Neuron (in vitro differentiated cells): ENCODE data around the gene DUSP22.

ENCODE experiments used
- H2AFZ ChIP-seq: one replicate; pipeline ENCODE4 v1.6.1; 2013; ENCODE audit warnings: low read depth, mild to moderate bottlenecking, inconsistent platforms, low read length, moderate library complexity
- H3K27me3 ChIP-seq: one replicate; pipeline ENCODE4 v1.6.1; 2013; ENCODE audit warnings: low read length; ENCODE audit not compliant: insufficient read depth
- H3K36me3 ChIP-seq: one replicate; pipeline ENCODE4 v1.6.1; 2013; ENCODE audit warnings: low read length; ENCODE audit not compliant: insufficient read depth
- H3K4me1 ChIP-seq: one replicate; pipeline ENCODE4 v1.6.1; 2013; ENCODE audit warnings: low read length; ENCODE audit not compliant: insufficient read depth
- H3K4me3 ChIP-seq: 2 replicates; pipeline ENCODE4 v1.5.1; 2013; ENCODE audit warnings: mild to moderate bottlenecking, low read length, moderate library complexity
- H3K9me3 ChIP-seq: one replicate; pipeline ENCODE4 v1.6.1; 2013; ENCODE audit warnings: low read length

The DUSP22 gene

GRCh38 chr6:330948-331347 lies 38.7 kb downstream of the DUSP22 start:
- H3K27me3 ChIP-seq = no peaks in the 10 kb centered on the region
- H2AFZ ChIP-seq = no peak overlapping the region
- no peak overlapping the region for H3K4me3 ChIP-seq
- H3K9me3 ChIP-seq = no peaks in the 10 kb centered on the region
- H3K36me3 ChIP-seq = no peaks in the 10 kb centered on the region
- H3K4me1 ChIP-seq = no peaks in the 10 kb centered on the region

DNA sequence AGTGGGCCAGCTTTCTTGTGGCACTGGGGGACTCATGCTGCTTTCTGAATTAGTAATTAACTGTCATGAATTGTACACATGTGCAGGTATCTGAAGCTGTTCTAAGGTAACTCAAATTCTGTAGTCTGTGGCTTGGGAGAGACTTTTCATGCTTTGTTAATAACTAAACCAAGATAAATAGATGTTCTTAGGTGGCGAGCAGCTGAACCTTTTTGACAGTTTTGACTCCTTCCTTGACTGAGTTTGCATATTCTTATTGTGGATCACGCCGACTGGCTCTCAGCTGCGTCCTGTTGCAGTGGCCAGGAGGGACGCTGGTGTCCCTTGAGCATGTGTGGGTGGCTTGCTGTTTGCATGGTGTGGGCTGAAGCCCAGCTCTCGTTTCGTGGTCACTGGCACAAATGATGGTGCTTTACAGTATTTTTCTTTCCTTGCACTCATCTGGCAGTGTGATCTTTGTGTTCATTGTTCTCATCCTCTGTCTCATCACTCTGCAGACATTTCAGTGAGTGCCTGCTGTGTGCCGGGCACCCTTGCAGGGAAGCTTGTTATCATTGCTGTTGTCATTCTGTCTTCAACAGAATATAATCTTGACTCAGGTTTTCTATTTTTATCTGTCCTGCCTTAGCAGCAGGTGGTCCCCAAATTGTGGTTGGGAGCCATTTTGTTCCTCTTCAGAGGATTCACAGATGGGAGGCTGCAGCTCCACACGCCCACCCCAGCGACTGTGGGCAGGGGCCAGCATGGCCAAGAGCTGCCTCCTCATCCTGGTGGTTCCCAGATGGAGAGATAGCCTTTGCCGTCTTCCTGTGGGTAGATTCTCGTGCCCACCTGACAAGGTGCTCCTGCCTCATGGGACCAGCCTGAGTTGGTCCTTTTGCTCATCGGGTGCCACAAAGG lies 39.6 kb downstream of the DUSP22 start:
- no peak overlapping the region for H3K4me3 ChIP-seq
- H3K27me3 ChIP-seq = no peaks in the 10 kb centered on the region
- H2AFZ ChIP-seq = no peak overlapping the region
- no peaks in the 10 kb centered on the region for H3K4me1 ChIP-seq
- H3K36me3 ChIP-seq = no peaks in the 10 kb centered on the region
- H3K9me3 ChIP-seq = no peaks in the 10 kb centered on the region

GRCh38 chr6:332671-333070 lies 40.4 kb downstream of the DUSP22 start:
- no peaks in the 10 kb centered on the region for H3K9me3 ChIP-seq
- H3K36me3 ChIP-seq = no peaks in the 10 kb centered on the region
- no peak overlapping the region for H3K4me3 ChIP-seq
- no peaks in the 10 kb centered on the region for H3K27me3 ChIP-seq
- H2AFZ ChIP-seq = no peak overlapping the region
- no peaks in the 10 kb centered on the region for H3K4me1 ChIP-seq

DNA sequence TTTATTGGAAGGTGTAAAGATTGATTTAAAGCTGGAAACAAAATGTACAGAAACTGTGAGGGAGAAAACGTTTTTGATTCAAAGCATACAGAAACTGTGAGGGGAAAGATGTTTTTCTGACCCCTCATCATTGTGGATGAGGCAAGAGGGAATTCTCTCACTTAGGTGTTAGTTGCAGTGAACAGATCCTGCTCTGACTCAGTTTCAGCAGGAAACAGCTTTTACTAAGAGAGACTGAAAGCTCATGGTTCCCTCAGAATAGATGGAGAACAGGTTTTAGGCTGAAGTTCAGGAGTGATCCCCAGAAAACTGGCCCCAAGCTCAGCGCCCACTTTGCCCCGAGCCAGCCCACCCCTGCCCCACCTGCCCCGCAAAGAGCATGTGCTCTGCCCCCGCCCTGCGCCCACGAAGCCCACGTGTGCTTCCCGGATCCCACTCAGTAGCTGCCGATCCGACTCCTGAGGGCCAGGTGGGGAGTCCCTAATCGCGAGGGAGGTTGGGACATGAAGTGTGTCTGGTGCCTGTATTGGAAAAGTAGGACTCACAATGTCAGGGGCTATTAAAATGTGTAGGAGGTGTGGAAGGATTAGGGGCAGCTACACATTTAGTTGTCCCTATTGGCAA lies 41.2 kb downstream of the DUSP22 start:
- H3K27me3 ChIP-seq = no peaks in the 10 kb centered on the region
- no peaks in the 10 kb centered on the region for H3K4me1 ChIP-seq
- no peaks in the 10 kb centered on the region for H3K9me3 ChIP-seq
- no peak overlapping the region for H3K4me3 ChIP-seq
- no peak overlapping the region for H2AFZ ChIP-seq
- H3K36me3 ChIP-seq = no peaks in the 10 kb centered on the region

GRCh38 chr6:334536-335510 lies 42.5 kb downstream of the DUSP22 start:
- H3K9me3 ChIP-seq = no peaks in the 10 kb centered on the region
- H3K4me3 ChIP-seq = no peak overlapping the region

DNA sequence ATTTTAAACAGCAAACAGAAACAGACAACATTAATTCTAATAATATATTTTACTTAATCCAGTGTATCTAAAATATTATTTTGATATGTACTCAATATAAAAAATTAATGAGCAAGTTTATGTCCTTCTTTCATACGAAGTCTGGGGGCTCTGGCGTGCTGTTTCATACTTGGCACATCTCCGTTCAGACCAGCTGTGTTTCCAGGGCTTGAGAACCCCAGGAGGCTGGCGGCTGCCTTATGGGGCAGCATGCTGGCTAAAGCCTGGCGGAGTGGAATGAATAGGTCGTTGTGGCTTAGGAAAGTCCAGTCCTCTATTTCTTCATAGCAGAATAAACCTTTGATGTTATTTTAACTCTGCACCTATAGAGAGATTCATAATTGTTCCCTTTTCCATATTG lies 43.3 kb downstream of the DUSP22 start:
- Histone ChIP-seq H3K4me1 (peaks cover 4% of the 10 kb centered on the region), H3K36me3 (no peaks in the 10 kb centered on the region), H3K9me3 (no peaks in the 10 kb centered on the region), H2AFZ (no peak overlapping the region), H3K4me3 (no peak overlapping the region), H3K27me3 (no peaks in the 10 kb centered on the region)

More at GRCh38 chr6:334536-335510, 42.5 kb downstream of the DUSP22 start:
- H3K4me1 ChIP-seq = peaks cover 4% of the 10 kb centered on the region
- no peaks in the 10 kb centered on the region for H3K27me3 ChIP-seq
- H2AFZ ChIP-seq = no peak overlapping the region
- H3K36me3 ChIP-seq = no peaks in the 10 kb centered on the region

- Histone ChIP-seq H3K27me3 (no peaks in the 10 kb centered on the region), H2AFZ (no peak overlapping the region), H3K4me1 (peaks cover 4% of the 10 kb centered on the region), H3K36me3 (no peaks in the 10 kb centered on the region), H3K9me3 (no peaks in the 10 kb centered on the region), H3K4me3 (no peak overlapping the region)
Measured at GRCh38 chr6:336159-337114, 44.1 kb downstream of the DUSP22 start.

DNA sequence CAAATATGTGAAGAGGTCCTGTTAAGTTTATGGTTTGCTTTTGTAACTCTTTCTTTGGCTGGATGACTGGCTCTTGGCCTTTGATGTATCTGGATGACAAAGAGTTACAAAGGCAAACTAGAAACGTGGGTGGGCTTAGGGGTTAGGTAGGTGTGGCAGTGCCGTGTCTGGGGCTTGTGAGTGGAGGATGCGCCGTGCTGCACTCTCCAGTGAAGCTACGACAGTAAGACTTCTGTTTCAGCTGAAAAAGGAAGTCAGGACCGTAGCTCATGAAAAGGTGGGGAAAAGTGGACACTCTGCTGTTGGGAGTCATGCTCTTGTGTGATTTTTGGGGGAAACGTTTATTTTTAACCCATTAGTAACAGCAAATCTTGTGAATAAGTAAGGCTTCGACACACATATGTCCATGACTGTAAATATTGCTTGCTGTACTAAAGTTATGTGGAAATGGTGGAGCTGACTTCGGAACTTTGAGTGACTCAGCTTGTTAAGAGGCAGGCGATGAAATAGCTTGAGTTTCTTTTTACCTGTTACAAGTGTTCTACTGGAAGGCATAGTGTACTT lies 45.6 kb downstream of the DUSP22 start:
- H3K27me3 ChIP-seq = no peaks in the 10 kb centered on the region
- H3K9me3 ChIP-seq = no peaks in the 10 kb centered on the region
- no peaks in the 10 kb centered on the region for H3K36me3 ChIP-seq
- H2AFZ ChIP-seq = no peak overlapping the region
- peaks cover 4% of the 10 kb centered on the region for H3K4me1 ChIP-seq
- no peak overlapping the region for H3K4me3 ChIP-seq

GRCh38 chr6:338815-339262 lies 46.6 kb downstream of the DUSP22 start:
- no peaks in the 10 kb centered on the region for H3K36me3 ChIP-seq
- no peaks in the 10 kb centered on the region for H3K27me3 ChIP-seq
- H2AFZ ChIP-seq = no peak overlapping the region
- H3K4me3 ChIP-seq = no peak overlapping the region
- peaks cover 4% of the 10 kb centered on the region for H3K4me1 ChIP-seq
- no peaks in the 10 kb centered on the region for H3K9me3 ChIP-seq

DNA sequence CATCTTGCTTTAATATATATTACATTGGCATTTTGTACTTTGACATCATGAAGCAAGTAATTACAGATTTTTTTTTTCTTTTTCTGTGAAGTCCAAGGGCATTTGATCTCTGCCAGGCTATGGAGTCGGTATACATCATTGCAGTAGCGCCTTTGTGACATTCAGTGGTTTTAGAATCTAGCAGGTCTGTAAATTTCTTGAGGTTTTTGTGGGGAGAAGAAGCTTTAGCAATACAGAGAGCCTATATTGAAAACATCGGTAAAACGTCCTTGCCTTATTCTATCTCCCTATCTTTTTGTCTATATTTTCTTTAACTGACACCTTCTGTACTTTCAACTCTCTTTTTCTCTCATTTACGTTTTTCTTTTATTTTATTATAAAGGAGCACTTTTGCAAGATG lies 47.2 kb downstream of the DUSP22 start:
- Histone ChIP-seq H3K9me3 (no peaks in the 10 kb centered on the region), H3K36me3 (no peaks in the 10 kb centered on the region)

GRCh38 chr6:340186-340955 lies 48.1 kb downstream of the DUSP22 start:
- no peaks in the 10 kb centered on the region for H3K36me3 ChIP-seq
- H3K9me3 ChIP-seq = no peaks in the 10 kb centered on the region
- H3K27me3 ChIP-seq = no peaks in the 10 kb centered on the region
- no peak overlapping the region for H3K4me3 ChIP-seq
- H2AFZ ChIP-seq = no peak overlapping the region
- H3K4me1 ChIP-seq = peaks cover 4% of the 10 kb centered on the region

More for the DNA sequence above, 47.2 kb downstream of the DUSP22 start:
- H3K4me1 ChIP-seq = peaks cover 4% of the 10 kb centered on the region
- H3K27me3 ChIP-seq = no peaks in the 10 kb centered on the region
- no peak overlapping the region for H2AFZ ChIP-seq
- H3K4me3 ChIP-seq = no peak overlapping the region
